ENCODE measurements around the gene NINJ2.
A peak's percentile ranks its signal among the peaks of the same experiment; 100 is the strongest.

NINJ2 gene

GRCh38 chr12:565589-566105 is 97.6 kb downstream of the NINJ2 start:
- DNase-seq = no peak

GRCh38 chr12:565161-565560 is 98.1 kb downstream of the NINJ2 start:
- DNase-seq = no peak

GRCh38 chr12:563787-564298 is 99.4 kb downstream of the NINJ2 start:
- no peak for DNase-seq

- no peak for DNase-seq
Observed at GRCh38 chr12:563250-563781, 99.9 kb downstream of the NINJ2 start.

- DNase-seq = no peak
Observed at GRCh38 chr12:562634-563033, 100.6 kb downstream of the NINJ2 start.

GRCh38 chr12:561908-562593 is 101.2 kb downstream of the NINJ2 start:
- DNase-seq = no peak

GRCh38 chr12:561391-561705 is 101.9 kb downstream of the NINJ2 start:
- DNase-seq = no peak

- no peak for DNase-seq
Observed at GRCh38 chr12:560691-561390, 102.4 kb downstream of the NINJ2 start.

- no peak for DNase-seq
Observed at GRCh38 chr12:559906-560455, 103.3 kb downstream of the NINJ2 start.

GRCh38 chr12:559208-559905 is 103.9 kb downstream of the NINJ2 start:
- no peak for DNase-seq

- DNase-seq = no peak
Observed at GRCh38 chr12:558580-558979, 104.7 kb downstream of the NINJ2 start.

GRCh38 chr12:556498-556897 is 106.7 kb downstream of the NINJ2 start:
- DNase-seq = no peak

GRCh38 chr12:554001-554285 is 109.3 kb downstream of the NINJ2 start:
- no peak for DNase-seq

GRCh38 chr12:553216-554000 is 109.8 kb downstream of the NINJ2 start:
- DNase-seq = no peak

- no peak for DNase-seq
Observed at GRCh38 chr12:552466-552865, 110.8 kb downstream of the NINJ2 start.

GRCh38 chr12:550473-551260 is 112.6 kb downstream of the NINJ2 start:
- DNase-seq = no peak

- no peak for DNase-seq
Observed at GRCh38 chr12:549476-550082, 113.7 kb downstream of the NINJ2 start.

- no peak for DNase-seq
Observed at GRCh38 chr12:547883-548470, 115.3 kb downstream of the NINJ2 start.

GRCh38 chr12:546920-547845 is 116.1 kb downstream of the NINJ2 start:
- peak; percentile 81 for DNase-seq
